ENCODE results near the gene PRAMEF12.
"Not testable (repeated sequence)": the region's sequence is repeated elsewhere in the genome, so short reads cannot be mapped to it uniquely, and the experiment has no call there.

The PRAMEF12 gene

GRCh38 chr1:12773438-12773837 is at the start of gene PRAMEF12:
PRAMEF12 (plus strand) TSS chr1:12773738; CDS start chr1:12774868, 1,130 bp downstream.
- no peak for DNase-seq

- no peak for DNase-seq
Observed at GRCh38 chr1:12728391-12728790, 45.1 kb upstream of the PRAMEF12 start.

GRCh38 chr1:12730156-12730555 is 43.4 kb upstream of the PRAMEF12 start:
- DNase-seq: no peak

- not testable (repeated sequence) for DNase-seq
Observed at GRCh38 chr1:12731084-12731483, 42.5 kb upstream of the PRAMEF12 start.

GRCh38 chr1:12734651-12735050 is 38.9 kb upstream of the PRAMEF12 start:
- DNase-seq: no peak

- no peak for DNase-seq
Observed at GRCh38 chr1:12738934-12739333, 34.6 kb upstream of the PRAMEF12 start.

GRCh38 chr1:12739613-12740012 is 33.9 kb upstream of the PRAMEF12 start:
- DNase-seq: no peak

GRCh38 chr1:12741946-12742345 is 31.6 kb upstream of the PRAMEF12 start:
- DNase-seq: no peak

- DNase-seq: no peak
Observed at GRCh38 chr1:12745126-12745991, 28.2 kb upstream of the PRAMEF12 start.

- DNase-seq: no peak
Observed at GRCh38 chr1:12745992-12746323, 27.6 kb upstream of the PRAMEF12 start, which contains the start of gene CFAP107. CFAP107 (plus strand) TSS chr1:12746200; CDS start chr1:12746431, 231 bp downstream.

- DNase-seq: no peak
Observed at GRCh38 chr1:12748778-12749355, 24.7 kb upstream of the PRAMEF12 start.

- DNase-seq: no peak
Observed at GRCh38 chr1:12754738-12755137, 18.8 kb upstream of the PRAMEF12 start.

GRCh38 chr1:12756273-12756672 is 17.3 kb upstream of the PRAMEF12 start:
- no peak for DNase-seq

GRCh38 chr1:12756768-12757413 is 16.6 kb upstream of the PRAMEF12 start:
- no peak for DNase-seq

GRCh38 chr1:12757836-12758235 is 15.7 kb upstream of the PRAMEF12 start:
- no peak for DNase-seq

- DNase-seq: no peak
Observed at GRCh38 chr1:12760256-12760795, 13.2 kb upstream of the PRAMEF12 start.

- no peak for DNase-seq
Observed at GRCh38 chr1:12761781-12762180, 11.8 kb upstream of the PRAMEF12 start.

GRCh38 chr1:12762766-12763165 is 10.8 kb upstream of the PRAMEF12 start:
- DNase-seq: no peak

GRCh38 chr1:12763479-12763878 is 10.1 kb upstream of the PRAMEF12 start:
- no peak for DNase-seq

- no peak for DNase-seq
Observed at GRCh38 chr1:12764016-12764415, 9.5 kb upstream of the PRAMEF12 start.

- no peak for DNase-seq
Observed at GRCh38 chr1:12769031-12769430, 4.5 kb upstream of the PRAMEF12 start.

GRCh38 chr1:12769976-12770505 is 3.5 kb upstream of the PRAMEF12 start:
- no peak for DNase-seq

- no peak for DNase-seq
Observed at GRCh38 chr1:12770620-12771019, 2.9 kb upstream of the PRAMEF12 start.
